MCF 10A (cell line): ENCODE measurements around the gene CHST15. TPM values are rescaled to one million over a fixed set of nuclear protein-coding genes. Genes with fewer than 3 reads are reported as not detected.

ENCODE experiments used
- BruUV-seq: library from RNA; stranded (reverse); fragments of 400-500 nt; replicated peaks from 2 replicates; lab custom pipeline; 2021; lab: Mats Ljungman, UMichigan
- CTCF ChIA-PET: fragments of 300-600 bp; sonication (Branson Sonifier 250); formaldehyde crosslinking; extraction: SDS; loops from one replicate; lab custom pipeline; 2021; ENCODE audit warnings: antibody characterized with exemption, inconsistent platforms; lab: Yijun Ruan, JAX
- POLR2A ChIA-PET: fragments of 300-600, 350-650 bp; sonication (Branson Sonifier 250); formaldehyde crosslinking; extraction: SDS; loops from one replicate; lab custom pipeline; 2020; ENCODE audit warnings: antibody characterized with exemption, inconsistent platforms; lab: Yijun Ruan, JAX
- DNase-seq: peaks from one replicate; pipeline ENCODE4 v3.0.0-alpha.2; 2018; ENCODE audit not compliant: unreplicated experiment
- H3K27ac Mint-ChIP-seq: one replicate; pipeline ENCODE4 v1.8.0; 2022; ENCODE audit warnings: mild to moderate bottlenecking, low read depth, mixed read lengths; ENCODE audit not compliant: unreplicated experiment
- H3K27me3 Mint-ChIP-seq: one replicate; pipeline ENCODE4 v1.8.0; 2022; ENCODE audit warnings: mixed read lengths; ENCODE audit not compliant: insufficient read depth, unreplicated experiment
- H3K36me3 Mint-ChIP-seq: one replicate; pipeline ENCODE4 v1.8.0; 2022; ENCODE audit warnings: mild to moderate bottlenecking, moderate library complexity, mixed read lengths; ENCODE audit not compliant: insufficient read depth, unreplicated experiment
- H3K4me1 Mint-ChIP-seq: one replicate; pipeline ENCODE4 v1.8.0; 2022; ENCODE audit warnings: mixed read lengths; ENCODE audit not compliant: insufficient read depth, unreplicated experiment
- H3K4me3 Mint-ChIP-seq: one replicate; pipeline ENCODE4 v1.8.0; 2022; ENCODE audit warnings: mild to moderate bottlenecking, moderate library complexity, mixed read lengths; ENCODE audit not compliant: unreplicated experiment
- H3K9me3 Mint-ChIP-seq: one replicate; pipeline ENCODE4 v1.8.0; 2022; ENCODE audit warnings: mixed read lengths; ENCODE audit not compliant: unreplicated experiment
- intact Hi-C: fragments of 100-400 bp; cut with micrococcal nuclease; formaldehyde crosslinking; loops from 2 replicates; pipeline ENCODE4 v1.14.1; 2022
- total RNA-seq: library from RNA; stranded (reverse); gene quantifications from 2 replicates; pipeline ENCODE4 v1.2.3, GENCODE V29; 2022
- TF ChIP-seq, protein P1 (sequence below): fragments of 200-600 bp; IDR thresholded peaks from one replicate; pipeline ENCODE4 v1.8.0; 2022; ENCODE audit warnings: antibody characterized with exemption, mild to moderate bottlenecking; ENCODE audit not compliant: unreplicated experiment

Gene CHST15
- total RNA-seq, 1 experiment from 2014 or later, result 32.8 TPM

DNA sequence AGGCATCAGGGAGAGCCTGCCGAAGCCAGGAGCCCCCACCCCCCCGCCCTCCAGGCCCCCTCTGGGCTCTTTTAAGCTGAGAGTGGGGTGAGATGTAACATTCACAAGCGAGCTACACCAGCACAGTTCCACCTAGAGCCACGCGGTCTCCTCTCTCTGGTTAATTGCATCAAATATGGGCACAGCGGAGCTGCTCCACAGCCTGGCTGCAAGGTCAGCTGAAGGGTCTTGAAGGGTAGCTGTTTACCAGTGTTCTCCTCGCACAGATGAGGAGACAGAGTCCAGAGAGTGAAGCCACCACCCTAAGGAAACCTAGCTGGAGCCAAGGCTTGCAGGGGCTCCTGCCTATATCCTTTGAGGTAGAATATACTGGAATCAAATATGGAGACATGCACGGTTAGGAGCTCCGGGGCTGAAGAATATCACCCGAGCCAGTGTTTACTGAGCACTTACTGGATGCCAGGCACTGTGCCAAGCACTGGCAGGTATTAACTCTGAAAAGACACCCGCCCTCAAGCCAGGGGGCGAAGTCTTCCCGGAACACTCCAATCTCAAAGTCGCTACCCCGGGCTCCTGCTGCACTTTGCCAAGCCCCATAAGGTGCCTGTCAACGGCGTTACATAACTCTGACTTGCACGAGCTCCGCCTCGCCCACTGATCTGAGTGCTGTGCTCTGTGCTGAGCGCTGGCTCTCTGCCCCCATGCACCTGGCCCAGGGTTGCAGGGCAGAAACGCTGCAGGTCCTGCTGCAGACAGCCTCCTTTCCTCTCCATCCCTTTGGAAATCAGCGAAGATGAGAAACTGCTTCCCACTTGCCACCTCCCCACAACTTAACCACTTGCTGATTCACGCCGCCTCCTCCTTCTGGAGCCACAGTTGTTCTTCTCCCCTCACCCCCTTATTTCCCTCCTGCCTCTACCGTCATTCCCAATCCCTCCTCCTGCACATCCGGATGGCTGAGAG is 5.4 kb downstream of the CHST15 start:
- no peak overlapping the region for H3K4me3 Mint-ChIP-seq
- peak; percentile 82 for DNase-seq
- no TSS peak for BruUV-seq
- CTCF ChIA-PET, result interaction anchor here (0.6 to 9.0 kb wide), 5 partner anchors 92 to 618 kb away, joined by 3 to 62 read pairs (median 4); no protein-coding TSS in a partner anchor
- TF ChIP-seq, protein P1, sequence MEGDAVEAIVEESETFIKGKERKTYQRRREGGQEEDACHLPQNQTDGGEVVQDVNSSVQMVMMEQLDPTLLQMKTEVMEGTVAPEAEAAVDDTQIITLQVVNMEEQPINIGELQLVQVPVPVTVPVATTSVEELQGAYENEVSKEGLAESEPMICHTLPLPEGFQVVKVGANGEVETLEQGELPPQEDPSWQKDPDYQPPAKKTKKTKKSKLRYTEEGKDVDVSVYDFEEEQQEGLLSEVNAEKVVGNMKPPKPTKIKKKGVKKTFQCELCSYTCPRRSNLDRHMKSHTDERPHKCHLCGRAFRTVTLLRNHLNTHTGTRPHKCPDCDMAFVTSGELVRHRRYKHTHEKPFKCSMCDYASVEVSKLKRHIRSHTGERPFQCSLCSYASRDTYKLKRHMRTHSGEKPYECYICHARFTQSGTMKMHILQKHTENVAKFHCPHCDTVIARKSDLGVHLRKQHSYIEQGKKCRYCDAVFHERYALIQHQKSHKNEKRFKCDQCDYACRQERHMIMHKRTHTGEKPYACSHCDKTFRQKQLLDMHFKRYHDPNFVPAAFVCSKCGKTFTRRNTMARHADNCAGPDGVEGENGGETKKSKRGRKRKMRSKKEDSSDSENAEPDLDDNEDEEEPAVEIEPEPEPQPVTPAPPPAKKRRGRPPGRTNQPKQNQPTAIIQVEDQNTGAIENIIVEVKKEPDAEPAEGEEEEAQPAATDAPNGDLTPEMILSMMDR, result no peak
- H3K4me1 Mint-ChIP-seq, result peaks cover 25% of the 10 kb centered on the region
- H3K27me3 Mint-ChIP-seq, result no peaks in the 10 kb centered on the region
- H3K36me3 Mint-ChIP-seq, result peaks cover 6% of the 10 kb centered on the region
- no peaks in the 10 kb centered on the region for H3K9me3 Mint-ChIP-seq
- no peak overlapping the region for H3K27ac Mint-ChIP-seq
- POLR2A ChIA-PET, result interaction anchor here (0.6 to 2.2 kb wide), 2 partner anchors 18 to 93 kb away, joined by 4 to 11 read pairs; no protein-coding TSS in a partner anchor
- intact Hi-C loops, result no loop called here

DNA sequence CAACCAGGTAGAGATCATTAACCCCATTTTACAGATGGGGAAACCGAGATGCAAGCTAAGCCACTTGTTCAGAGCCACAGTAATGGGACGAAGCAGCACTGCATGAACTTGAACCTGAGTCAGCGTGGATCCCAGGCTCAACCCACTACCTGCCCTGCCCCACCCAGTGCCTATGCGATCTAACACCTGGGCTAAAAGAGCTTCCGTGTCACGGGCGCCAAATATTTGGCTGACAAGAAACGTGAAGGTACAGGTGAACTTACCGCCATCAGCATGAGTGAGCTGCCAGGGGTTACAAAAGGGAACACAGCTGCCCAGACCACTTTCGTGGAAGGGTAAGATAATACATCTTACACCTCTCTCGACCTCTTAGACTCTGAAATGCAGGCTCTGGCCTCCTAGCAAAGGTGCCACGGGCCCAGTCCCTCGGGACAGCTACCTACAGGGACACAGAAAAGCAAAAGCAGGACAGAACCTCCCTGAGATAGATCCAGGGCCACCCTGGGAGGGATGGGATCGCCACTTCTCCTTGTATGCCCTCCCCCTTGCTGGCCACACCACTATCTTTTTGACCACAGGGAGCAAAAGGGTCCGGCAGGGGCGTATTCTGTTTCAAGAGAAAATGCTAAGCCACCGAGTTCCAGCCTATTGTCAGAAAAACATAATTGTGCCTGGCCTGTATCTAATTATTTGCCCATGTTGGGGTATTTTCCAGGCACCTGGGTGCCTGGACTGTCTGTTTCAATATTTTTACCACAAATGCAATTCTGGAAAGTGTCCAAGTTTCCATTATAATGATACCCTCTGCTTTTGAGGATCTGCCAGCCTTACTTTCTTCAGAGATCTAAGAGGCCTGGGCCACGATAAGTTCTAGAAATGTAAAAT is 6.4 kb downstream of the CHST15 start:
- Mint-ChIP-seq H3K27ac (no peak overlapping the region), H3K27me3 (no peaks in the 10 kb centered on the region), H3K4me3 (no peak overlapping the region), H3K36me3 (peaks cover 6% of the 10 kb centered on the region), H3K4me1 (peaks cover 25% of the 10 kb centered on the region), H3K9me3 (no peaks in the 10 kb centered on the region)
- intact Hi-C loops, result no loop called here
- ChIA-PET POLR2A (interaction anchor here (1.7 kb wide), 1 partner anchor 90 kb away, joined by 5 read pairs; no protein-coding TSS in a partner anchor), CTCF (interaction anchor here (0.6 to 9.0 kb wide), 7 partner anchors 91 to 702 kb away, joined by 3 to 62 read pairs (median 4); partner anchors contain the start of gene OAT)
- BruUV-seq, result no TSS peak
- TF ChIP-seq, protein P1, result no peak
- no peak for DNase-seq

DNA sequence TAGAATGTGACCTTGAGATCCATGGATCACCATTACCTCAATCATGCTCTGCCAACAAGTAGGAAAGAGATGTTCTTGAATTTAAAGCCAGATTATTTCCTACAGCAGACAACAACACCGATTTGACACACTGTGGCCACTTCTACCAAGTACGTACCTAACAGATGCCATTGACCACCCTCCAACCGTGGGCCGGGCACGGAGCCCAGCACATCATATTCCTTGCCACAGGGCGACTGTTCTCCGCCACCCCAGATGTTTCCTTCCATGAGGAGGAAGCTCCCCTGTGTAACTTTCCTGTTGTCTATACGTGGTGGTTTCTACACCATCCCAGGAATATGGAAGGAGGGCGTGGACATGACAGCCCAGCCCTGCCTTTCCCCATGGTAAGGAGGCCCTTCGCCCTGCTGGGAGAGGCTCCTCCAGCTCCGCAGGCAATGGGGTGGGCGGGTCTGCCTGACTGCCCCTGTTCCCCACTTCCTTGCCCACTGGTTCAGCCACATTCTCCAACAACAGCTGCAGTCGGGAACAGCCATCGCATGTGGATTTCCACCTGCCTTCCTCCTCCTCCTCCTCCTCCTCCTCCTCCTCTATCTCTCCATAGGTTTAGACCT is 7.2 kb downstream of the CHST15 start:
- POLR2A ChIA-PET, result interaction anchor here (1.1 to 1.7 kb wide), 3 partner anchors 7 to 89 kb away, joined by 3 to 5 read pairs (median 3); partner anchors contain the start of gene CHST15
- DNase-seq, result no peak
- CTCF ChIA-PET, result interaction anchor here (0.7 to 9.0 kb wide), 3 partner anchors 90 to 703 kb away, joined by 3 to 62 read pairs (median 4); no protein-coding TSS in a partner anchor
- Mint-ChIP-seq H3K27me3 (no peaks in the 10 kb centered on the region), H3K9me3 (no peaks in the 10 kb centered on the region), H3K27ac (no peak overlapping the region), H3K4me3 (no peak overlapping the region), H3K36me3 (peaks cover 6% of the 10 kb centered on the region), H3K4me1 (peaks cover 23% of the 10 kb centered on the region)
- TF ChIP-seq, protein P1, result no peak
- BruUV-seq, result no TSS peak
- intact Hi-C loops, result no loop called here
